HG03460 (cell line): ENCODE data around the gene FBXO36.
A peak's percentile ranks its signal among the peaks of the same experiment; 100 is the strongest.
"Not testable (repeated sequence)": the region's sequence is repeated elsewhere in the genome, so short reads cannot be mapped to it uniquely, and the experiment has no call there.

ENCODE experiments used
- ATAC-seq: cut with Tn5 transposase; IDR thresholded peaks from one replicate; pipeline ENCODE4 v1.9.1; 2021; ENCODE audit not compliant: unreplicated experiment

The FBXO36 gene

GRCh38 chr2:229922449-229923386 lies at the start of gene FBXO36:
TSS of gene FBXO36 (plus strand) at chr2:229922503. CDS start at chr2:229922514, 11 bp downstream.
- ATAC-seq = peak; percentile 63

- peak; percentile 91 for ATAC-seq
These were observed 49.2 kb upstream of the FBXO36 start for GRCh38 chr2:229873123-229873581.

GRCh38 chr2:229874647-229875046 lies 47.7 kb upstream of the FBXO36 start:
- no peak for ATAC-seq

- ATAC-seq = no peak
These were observed 46.8 kb upstream of the FBXO36 start for GRCh38 chr2:229875549-229875948.

GRCh38 chr2:229879191-229879950 lies 42.9 kb upstream of the FBXO36 start:
- ATAC-seq = no peak

- ATAC-seq = no peak
These were observed 41.3 kb upstream of the FBXO36 start for GRCh38 chr2:229880892-229881586.

GRCh38 chr2:229882583-229882982 lies 39.7 kb upstream of the FBXO36 start:
- no peak for ATAC-seq

GRCh38 chr2:229884775-229885699 lies 37.3 kb upstream of the FBXO36 start:
- ATAC-seq = no peak

GRCh38 chr2:229887441-229887840 lies 34.9 kb upstream of the FBXO36 start:
- no peak for ATAC-seq

GRCh38 chr2:229888031-229888430 lies 34.3 kb upstream of the FBXO36 start:
- ATAC-seq = no peak

GRCh38 chr2:229889023-229889422 lies 33.3 kb upstream of the FBXO36 start:
- no peak for ATAC-seq

- ATAC-seq = no peak
These were observed 25.4 kb upstream of the FBXO36 start for GRCh38 chr2:229896857-229897256.

GRCh38 chr2:229899604-229900003 lies 22.7 kb upstream of the FBXO36 start:
- no peak for ATAC-seq

- ATAC-seq = no peak
These were observed 22.3 kb upstream of the FBXO36 start for GRCh38 chr2:229900012-229900411.

GRCh38 chr2:229900514-229900913 lies 21.8 kb upstream of the FBXO36 start:
- ATAC-seq = not testable (repeated sequence)

- ATAC-seq = no peak
These were observed 20.5 kb upstream of the FBXO36 start for GRCh38 chr2:229901819-229902218.

GRCh38 chr2:229903037-229903436 lies 19.3 kb upstream of the FBXO36 start:
- no peak for ATAC-seq

GRCh38 chr2:229905601-229906000 lies 16.7 kb upstream of the FBXO36 start:
- no peak for ATAC-seq

GRCh38 chr2:229909090-229909489 lies 13.2 kb upstream of the FBXO36 start:
- ATAC-seq = no peak
